Skeletal muscle cell (primary cell): ENCODE results near the gene RNF130.

Experiments used
- DNase-seq: peaks from one replicate; pipeline ENCODE4 v3.0.0-alpha.2; 2010; ENCODE audit warnings: low read depth
- H3K4me3 ChIP-seq: 2 replicates; pipeline ENCODE4 v1.5.1; 2011; ENCODE audit warnings: low read depth, mild to moderate bottlenecking, control low read depth, low read length, moderate library complexity

Gene RNF130

GRCh38 chr5:180104168-180104530 is 32.6 kb upstream of the RNF130 start:
- no peak overlapping the region for H3K4me3 ChIP-seq
- no peak for DNase-seq

DNA sequence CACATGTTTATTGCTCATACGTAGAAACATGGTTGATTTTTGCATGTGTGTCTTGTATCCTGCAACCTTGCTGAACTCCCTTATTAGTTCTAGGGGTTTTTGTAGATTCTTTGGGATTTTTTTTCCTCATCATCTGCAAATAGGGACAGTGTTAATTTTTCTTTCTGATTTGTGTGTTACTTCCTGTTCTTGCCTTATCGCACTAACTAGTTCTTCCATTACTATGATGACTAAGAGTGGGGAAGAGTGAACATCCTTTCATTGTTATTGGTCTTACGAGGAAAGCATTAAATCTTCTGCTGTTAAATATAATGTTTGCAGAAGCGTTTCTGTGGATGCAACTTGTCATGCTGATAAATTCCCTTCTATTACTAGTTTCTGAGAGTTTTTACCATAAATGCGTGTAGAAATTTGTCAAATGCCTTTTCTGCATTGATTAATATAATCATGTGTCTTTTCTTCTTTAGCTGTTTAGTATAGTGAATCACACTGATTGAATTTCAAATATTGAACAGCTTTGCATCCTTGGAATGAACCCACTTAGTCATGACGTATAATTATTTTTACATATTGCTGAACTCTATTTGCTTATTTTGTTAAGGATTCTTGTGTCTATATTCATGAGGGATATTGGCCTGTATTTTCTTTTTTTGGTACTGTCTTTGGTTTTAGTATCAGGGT is 32.1 kb upstream of the RNF130 start:
- DNase-seq: no peak
- no peak overlapping the region for H3K4me3 ChIP-seq

DNA sequence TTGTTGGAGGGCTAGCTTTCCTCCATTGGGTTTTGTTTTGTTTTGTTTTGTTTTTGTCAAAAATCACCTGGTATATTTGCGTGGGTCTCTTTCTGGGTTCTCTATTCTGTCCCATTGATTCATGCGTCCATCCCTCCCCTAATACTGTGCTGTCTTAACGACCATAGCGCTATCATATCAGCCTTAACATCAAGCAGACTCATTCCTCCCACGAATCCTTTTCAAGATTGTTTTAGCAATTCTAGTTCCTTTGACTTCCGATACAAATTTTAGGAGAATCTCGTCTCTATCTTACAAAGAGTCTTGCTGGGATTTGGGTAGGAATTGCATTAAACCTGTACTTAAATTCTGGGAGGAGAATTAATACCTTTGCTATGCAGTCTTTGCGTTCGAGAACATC is 31.1 kb upstream of the RNF130 start:
- no peak for DNase-seq
- no peak overlapping the region for H3K4me3 ChIP-seq

- H3K4me3 ChIP-seq: no peak overlapping the region
- no peak for DNase-seq
These were observed 30.0 kb upstream of the RNF130 start for GRCh38 chr5:180101451-180102105.

DNA sequence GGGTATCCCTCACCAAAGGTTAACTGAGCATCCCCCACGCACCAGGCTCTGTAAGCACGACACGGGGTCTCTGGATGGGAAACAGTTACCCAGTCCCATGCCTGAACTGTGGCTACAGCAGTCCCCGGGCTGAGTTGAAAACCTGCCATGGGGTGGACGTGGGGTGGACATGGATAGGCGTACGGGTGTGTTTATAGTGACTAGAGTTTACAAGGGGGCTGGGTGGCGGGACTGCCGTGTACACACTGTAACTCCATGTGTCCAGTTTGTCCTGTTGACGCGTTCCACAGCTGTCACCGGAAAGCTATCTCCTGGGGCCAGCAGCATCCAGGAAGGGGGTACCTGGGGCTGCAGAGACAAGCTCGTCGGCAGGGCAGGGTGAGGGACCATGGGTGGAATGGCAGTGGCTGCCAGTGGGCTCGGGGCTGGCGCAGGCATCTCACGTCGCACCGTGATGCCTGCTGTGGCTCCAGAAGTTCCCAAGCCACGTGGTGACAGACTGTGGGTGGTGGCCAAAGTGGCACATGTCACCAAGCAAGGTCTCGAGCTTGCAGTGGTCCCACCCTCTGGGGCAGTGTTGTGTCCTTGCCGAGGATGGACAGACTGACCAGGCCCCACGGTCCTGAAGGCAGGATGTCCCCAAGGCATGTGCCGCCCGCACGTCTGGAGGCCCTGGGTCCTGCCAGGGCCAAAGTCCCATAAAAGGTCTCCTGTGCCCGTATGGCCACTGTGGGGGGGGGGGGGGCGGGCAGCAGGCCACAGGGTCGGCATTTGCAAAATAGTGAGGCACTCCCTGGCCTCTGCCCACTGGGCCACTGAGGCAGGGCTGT is 29.3 kb upstream of the RNF130 start:
- no peak overlapping the region for H3K4me3 ChIP-seq
- DNase-seq: no peak

GRCh38 chr5:180099733-180100611 is 28.4 kb upstream of the RNF130 start:
- DNase-seq: no peak
- H3K4me3 ChIP-seq: no peak overlapping the region

GRCh38 chr5:180098991-180099732 is 27.6 kb upstream of the RNF130 start:
- no peak overlapping the region for H3K4me3 ChIP-seq
- no peak for DNase-seq

DNA sequence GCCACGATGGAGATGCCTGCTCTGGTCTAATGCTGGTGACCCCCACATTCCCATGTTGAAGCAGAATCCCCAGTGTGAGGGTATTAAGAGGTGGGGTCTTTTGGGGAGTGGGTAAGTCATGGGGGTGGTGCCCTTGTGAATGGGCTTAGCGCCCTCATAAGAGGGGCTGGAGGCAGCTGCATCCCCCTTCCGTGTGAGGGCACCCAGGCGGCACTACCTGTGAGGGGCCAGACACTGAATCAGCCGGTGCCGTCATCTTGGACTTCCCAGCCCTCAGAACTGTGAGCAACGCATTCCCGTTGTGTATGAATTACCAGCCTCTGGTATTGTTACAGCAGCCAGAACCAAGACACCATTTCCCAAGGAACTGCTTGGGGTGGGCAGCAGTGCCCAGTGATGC is 27.0 kb upstream of the RNF130 start:
- no peak for DNase-seq
- H3K4me3 ChIP-seq: no peak overlapping the region

- DNase-seq: no peak
These were observed 26.4 kb upstream of the RNF130 start for GRCh38 chr5:180097926-180098325.

GRCh38 chr5:180097163-180097894 is 25.8 kb upstream of the RNF130 start:
- DNase-seq: no peak
- H3K4me3 ChIP-seq: no peak overlapping the region

More at GRCh38 chr5:180097926-180098325, 26.4 kb upstream of the RNF130 start:
- no peak overlapping the region for H3K4me3 ChIP-seq

GRCh38 chr5:180096616-180097015 is 25.1 kb upstream of the RNF130 start:
- H3K4me3 ChIP-seq: no peak overlapping the region
- DNase-seq: no peak

GRCh38 chr5:180095545-180095944 is 24.0 kb upstream of the RNF130 start:
- DNase-seq: no peak
- no peak overlapping the region for H3K4me3 ChIP-seq

DNA sequence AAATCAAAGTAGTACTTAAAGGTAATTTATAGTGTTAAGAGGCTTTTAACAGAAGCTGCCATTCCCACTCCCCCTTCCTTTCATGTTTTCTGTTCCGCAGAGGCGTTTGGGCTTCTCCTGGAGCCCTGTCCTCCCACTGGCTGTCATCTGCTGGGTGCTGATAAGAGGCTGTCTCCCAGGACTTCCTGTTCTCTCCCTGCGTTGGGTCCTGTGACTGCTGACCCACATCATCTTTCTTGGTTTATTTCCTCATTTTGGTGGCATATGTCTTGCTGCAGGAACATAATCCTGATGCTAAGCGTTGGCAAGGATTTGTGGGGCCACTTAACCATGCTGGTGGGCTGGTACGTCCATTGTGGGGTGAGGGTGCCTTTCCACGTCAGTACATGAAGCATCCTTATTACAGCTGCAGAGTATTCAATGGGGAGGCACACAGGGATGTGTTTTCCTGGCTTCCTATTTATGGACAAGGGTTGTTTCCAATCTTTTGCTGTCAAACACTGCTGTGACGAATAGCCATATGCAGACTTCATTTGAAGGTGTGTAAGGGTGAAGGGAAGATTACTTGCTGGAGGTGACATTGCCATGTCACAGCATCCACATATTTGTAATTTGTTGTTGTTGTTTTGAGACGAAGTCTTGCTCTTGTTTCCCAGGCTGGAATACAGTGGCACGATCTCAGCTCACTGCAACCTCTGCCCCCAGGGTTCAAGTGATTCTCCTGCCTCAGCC is 22.3 kb upstream of the RNF130 start:
- H3K4me3 ChIP-seq: no peak overlapping the region
- DNase-seq: no peak

DNA sequence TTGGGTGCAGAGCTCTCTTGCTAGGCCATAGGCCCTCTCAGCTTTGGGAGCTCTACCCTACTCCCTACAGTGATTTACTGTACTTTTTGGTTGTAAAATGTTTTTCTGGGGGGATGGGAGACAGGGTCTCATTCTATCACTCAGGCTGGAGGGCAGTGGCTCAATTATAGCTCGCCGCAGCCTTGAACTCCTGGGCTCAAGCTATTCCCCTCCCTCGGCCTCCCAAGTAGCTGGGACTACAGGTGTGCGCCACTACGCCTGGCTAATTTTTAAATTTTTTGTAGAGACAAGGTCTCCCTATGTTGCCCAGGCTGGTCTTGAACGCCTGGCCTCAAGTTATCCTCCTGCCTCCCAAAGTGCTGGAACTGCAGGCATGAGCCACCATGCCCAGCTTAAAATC is 21.7 kb upstream of the RNF130 start:
- H3K4me3 ChIP-seq: no peak overlapping the region
- DNase-seq: no peak

DNA sequence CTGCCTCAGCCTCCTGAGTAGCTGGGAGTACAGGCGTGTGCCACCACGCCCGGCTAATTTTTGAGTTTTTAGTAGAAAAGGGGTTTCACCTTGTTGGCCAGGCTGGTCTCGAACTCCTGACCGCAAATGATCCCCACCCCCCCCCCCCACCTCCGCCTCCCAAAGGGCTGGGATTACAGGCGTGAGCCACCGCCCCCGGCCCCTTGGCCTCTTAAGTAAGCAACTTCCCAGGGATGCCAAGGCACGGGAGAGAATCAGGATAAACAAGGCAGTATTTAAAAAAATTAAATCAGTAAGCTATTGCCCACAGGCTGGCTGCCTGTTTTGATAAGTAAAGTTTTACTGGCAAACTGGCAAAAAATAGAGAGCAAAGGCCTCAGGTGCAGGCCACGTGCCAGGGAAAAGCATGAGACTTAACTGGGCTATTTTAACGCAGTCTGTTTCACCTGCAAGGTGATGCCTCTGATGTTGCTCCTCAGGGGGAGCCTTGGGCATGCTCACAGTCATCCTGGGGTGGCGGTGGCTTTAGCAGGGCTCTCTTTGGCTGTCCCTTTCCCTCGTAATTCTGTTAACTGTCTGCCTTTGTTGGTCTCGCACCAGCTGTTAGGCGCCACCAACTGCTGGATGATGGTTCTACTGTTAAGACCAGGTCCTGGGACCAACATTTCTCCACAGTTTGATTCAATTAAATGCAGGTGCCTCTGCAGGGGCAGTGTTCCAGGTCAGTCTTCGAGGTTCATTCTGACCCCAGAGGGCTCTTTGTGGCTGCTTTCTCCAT is 19.4 kb upstream of the RNF130 start:
- peak overlapping the region; percentile 58 for H3K4me3 ChIP-seq
- DNase-seq: no peak

DNA sequence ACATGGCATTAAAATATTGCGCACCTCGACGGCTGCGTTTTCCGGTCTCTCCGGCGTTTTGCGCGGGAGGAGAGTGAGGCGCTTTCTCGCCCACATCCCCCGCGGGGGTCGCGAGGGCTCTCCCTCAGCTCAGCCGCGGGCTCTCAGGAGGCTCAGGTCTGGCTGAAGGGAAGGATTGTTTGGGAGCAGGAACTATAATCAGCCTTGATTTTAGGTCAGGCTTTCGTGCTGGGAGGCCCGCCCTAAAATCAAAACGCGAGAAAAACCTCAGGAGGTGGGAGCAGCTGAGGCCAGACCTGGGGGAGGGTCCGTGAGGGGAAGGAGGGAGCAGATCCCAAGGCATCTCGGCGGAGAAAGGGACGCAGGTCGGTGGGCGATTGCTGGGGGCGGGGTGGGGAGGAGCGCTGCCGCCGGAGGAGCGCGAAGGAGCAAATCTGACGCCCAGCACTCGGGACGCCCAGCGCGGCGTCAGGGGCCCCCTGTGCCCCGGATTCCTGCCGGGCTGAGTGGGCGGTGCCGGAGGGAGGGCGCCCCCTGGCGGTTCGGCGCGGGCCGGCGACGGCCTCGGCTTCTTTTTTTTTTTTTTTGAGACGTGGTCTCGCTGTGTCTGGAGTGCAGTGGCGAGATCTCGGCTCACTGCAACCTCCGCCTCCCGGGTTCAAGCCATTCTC is 18.7 kb upstream of the RNF130 start:
- peak; percentile 23 for DNase-seq
- peak overlapping the region; percentile 58 for H3K4me3 ChIP-seq
